Loucy (cell line): Measurements from ENCODE around the gene ACSS3.

Source experiments
- EZH2phosphoT487 ChIP-seq: fragments of 200-600 bp; IDR thresholded peaks from 2 replicates; pipeline ENCODE4 v1.6.1; 2018; ENCODE audit warnings: antibody characterized with exemption, mild to moderate bottlenecking, moderate library complexity, borderline replicate concordance
- TF ChIP-seq, protein P1 (sequence below): fragments of 200-600 bp; sonication (generic); conservative IDR thresholded peaks from 2 replicates; pipeline ENCODE4 v1.5.1; 2014; ENCODE audit warnings: mild to moderate bottlenecking, antibody characterized with exemption, low read length

GRCh38 chr12:81303935-81304334 lies 226.1 kb downstream of the ACSS3 start:
- TF ChIP-seq, protein P1, sequence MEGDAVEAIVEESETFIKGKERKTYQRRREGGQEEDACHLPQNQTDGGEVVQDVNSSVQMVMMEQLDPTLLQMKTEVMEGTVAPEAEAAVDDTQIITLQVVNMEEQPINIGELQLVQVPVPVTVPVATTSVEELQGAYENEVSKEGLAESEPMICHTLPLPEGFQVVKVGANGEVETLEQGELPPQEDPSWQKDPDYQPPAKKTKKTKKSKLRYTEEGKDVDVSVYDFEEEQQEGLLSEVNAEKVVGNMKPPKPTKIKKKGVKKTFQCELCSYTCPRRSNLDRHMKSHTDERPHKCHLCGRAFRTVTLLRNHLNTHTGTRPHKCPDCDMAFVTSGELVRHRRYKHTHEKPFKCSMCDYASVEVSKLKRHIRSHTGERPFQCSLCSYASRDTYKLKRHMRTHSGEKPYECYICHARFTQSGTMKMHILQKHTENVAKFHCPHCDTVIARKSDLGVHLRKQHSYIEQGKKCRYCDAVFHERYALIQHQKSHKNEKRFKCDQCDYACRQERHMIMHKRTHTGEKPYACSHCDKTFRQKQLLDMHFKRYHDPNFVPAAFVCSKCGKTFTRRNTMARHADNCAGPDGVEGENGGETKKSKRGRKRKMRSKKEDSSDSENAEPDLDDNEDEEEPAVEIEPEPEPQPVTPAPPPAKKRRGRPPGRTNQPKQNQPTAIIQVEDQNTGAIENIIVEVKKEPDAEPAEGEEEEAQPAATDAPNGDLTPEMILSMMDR = no peak
- no peak for TF ChIP-seq EZH2phosphoT487
